Measurements from ENCODE around the gene GPR55. TPM values are rescaled to one million over a fixed set of nuclear protein-coding genes. Genes with fewer than 3 reads are reported as not detected.
"Not testable (repeated sequence)": the region's sequence is repeated elsewhere in the genome, so short reads cannot be mapped to it uniquely, and the experiment has no call there.

GPR55 gene
- total RNA-seq, 1 experiment from 2014 or later = 0.07 TPM

DNA sequence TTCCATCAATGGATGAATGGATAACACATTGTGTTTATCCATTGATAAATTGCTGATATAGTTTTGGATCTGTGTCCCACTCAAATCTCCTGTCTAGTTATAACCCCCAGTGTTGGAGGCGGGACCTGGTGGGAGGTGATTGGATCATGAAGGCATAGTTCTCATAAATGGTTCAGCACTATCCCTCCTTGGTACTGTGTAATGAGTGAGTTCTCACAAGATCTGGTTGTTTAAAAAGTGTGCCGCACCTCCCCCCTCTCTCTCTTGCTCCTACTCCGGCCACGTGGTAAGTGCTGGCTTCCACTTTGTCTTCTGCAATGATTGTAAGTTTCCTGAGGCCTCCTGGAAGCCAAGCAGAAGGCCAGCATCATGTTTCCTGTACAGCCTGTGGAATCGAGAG, 47.0 kb upstream of the GPR55 start:
- ATAC-seq = no peak

DNA sequence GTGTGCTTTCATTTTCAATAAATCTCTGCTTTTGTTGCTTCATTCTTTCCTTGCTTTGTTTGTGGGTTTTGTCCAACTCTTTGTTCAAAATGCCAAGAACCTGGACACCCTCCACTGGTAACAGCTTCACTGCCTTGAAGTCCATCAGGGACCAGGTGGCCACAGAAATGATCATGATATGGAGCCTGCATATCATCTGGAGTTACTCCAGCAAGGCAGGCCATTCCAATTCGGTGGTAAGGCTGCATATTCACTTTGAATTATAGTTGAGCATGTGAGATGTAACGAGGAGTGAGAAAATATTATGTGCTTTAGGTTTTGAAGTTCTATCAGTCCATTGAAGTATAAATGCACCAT, 44.6 kb upstream of the GPR55 start:
- Histone ChIP-seq H3K4me2 (ENCODE audit: low read length) (0 out of 2 replicates have a peak overlapping the region, but pooled peaks have one; percentile 22), H3K4me1 (ENCODE audit: insufficient read depth, low read length) (no peaks in the 10 kb centered on the region), H2AFZ (ENCODE audit: low read length) (no peak overlapping the region), H3F3A (ENCODE audit: low read length, unreplicated experiment) (no peaks in the 10 kb centered on the region), H3K79me2 (ENCODE audit: low read length) (no peaks in the 10 kb centered on the region), H3K9me3 (ENCODE audit: low read length) (no peaks in the 10 kb centered on the region), H3K4me3 (ENCODE audit: low read length) (no peak overlapping the region), H3K9me2 (replicated peaks; ENCODE audit: low read length) (no peaks in the 10 kb centered on the region), H3K27me3 (ENCODE audit: low read length) (no peaks in the 10 kb centered on the region), H4K20me1 (ENCODE audit: low read length) (no peaks in the 10 kb centered on the region), H3K9ac (ENCODE audit: low read length) (no peak overlapping the region), H3K36me3 (ENCODE audit: low read depth, low read length) (no peaks in the 10 kb centered on the region), H3K27ac (ENCODE audit: low read length) (no peak overlapping the region)
- intact Hi-C loops (cut with micrococcal nuclease) = no loop called here
- CTCF ChIA-PET = no interaction called here
- no peak for DNase-seq
- ATAC-seq = no peak
- TF ChIP-seq, protein P1, sequence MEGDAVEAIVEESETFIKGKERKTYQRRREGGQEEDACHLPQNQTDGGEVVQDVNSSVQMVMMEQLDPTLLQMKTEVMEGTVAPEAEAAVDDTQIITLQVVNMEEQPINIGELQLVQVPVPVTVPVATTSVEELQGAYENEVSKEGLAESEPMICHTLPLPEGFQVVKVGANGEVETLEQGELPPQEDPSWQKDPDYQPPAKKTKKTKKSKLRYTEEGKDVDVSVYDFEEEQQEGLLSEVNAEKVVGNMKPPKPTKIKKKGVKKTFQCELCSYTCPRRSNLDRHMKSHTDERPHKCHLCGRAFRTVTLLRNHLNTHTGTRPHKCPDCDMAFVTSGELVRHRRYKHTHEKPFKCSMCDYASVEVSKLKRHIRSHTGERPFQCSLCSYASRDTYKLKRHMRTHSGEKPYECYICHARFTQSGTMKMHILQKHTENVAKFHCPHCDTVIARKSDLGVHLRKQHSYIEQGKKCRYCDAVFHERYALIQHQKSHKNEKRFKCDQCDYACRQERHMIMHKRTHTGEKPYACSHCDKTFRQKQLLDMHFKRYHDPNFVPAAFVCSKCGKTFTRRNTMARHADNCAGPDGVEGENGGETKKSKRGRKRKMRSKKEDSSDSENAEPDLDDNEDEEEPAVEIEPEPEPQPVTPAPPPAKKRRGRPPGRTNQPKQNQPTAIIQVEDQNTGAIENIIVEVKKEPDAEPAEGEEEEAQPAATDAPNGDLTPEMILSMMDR (conservative IDR thresholded peaks at IDR 0.05; ENCODE audit: low read depth, low read length) = no peak
- TF ChIP-seq EZH2 (IDR thresholded peaks at IDR 0.05; ENCODE audit: low read length, unreplicated experiment) (no peak), EZH2phosphoT487 (IDR thresholded peaks at IDR 0.05; ENCODE audit: borderline replicate concordance, low read length) (no peak)
- POLR2A ChIA-PET (ENCODE audit: unreplicated experiment) = no interaction called here
- BruUV-seq (replicated peaks) = no TSS peak

More for the DNA sequence above, 47.0 kb upstream of the GPR55 start:
- intact Hi-C loops (cut with micrococcal nuclease) = no loop called here
- Histone ChIP-seq H3K4me2 (ENCODE audit: low read length) (no peak overlapping the region), H3F3A (ENCODE audit: low read length, unreplicated experiment) (no peaks in the 10 kb centered on the region), H3K27me3 (ENCODE audit: low read length) (no peaks in the 10 kb centered on the region; the same call in 1 of the 2 replicates), H4K20me1 (ENCODE audit: low read length) (no peaks in the 10 kb centered on the region), H3K4me1 (ENCODE audit: insufficient read depth, low read length) (no peaks in the 10 kb centered on the region), H3K9me2 (replicated peaks; ENCODE audit: low read length) (no peaks in the 10 kb centered on the region), H2AFZ (ENCODE audit: low read length) (no peak overlapping the region), H3K36me3 (ENCODE audit: low read depth, low read length) (no peaks in the 10 kb centered on the region), H3K9me3 (ENCODE audit: low read length) (no peaks in the 10 kb centered on the region), H3K9ac (ENCODE audit: low read length) (no peak overlapping the region), H3K4me3 (ENCODE audit: low read length) (no peak overlapping the region), H3K27ac (ENCODE audit: low read length) (no peak overlapping the region), H3K79me2 (ENCODE audit: low read length) (no peaks in the 10 kb centered on the region)
- TF ChIP-seq, protein P1 (conservative IDR thresholded peaks at IDR 0.05; ENCODE audit: low read depth, low read length) = no peak
- TF ChIP-seq EZH2 (IDR thresholded peaks at IDR 0.05; ENCODE audit: low read length, unreplicated experiment) (no peak), EZH2phosphoT487 (IDR thresholded peaks at IDR 0.05; ENCODE audit: borderline replicate concordance, low read length) (no peak)
- no peak for DNase-seq
- BruUV-seq (replicated peaks) = no TSS peak
- CTCF ChIA-PET = no interaction called here
- POLR2A ChIA-PET (ENCODE audit: unreplicated experiment) = no interaction called here

DNA sequence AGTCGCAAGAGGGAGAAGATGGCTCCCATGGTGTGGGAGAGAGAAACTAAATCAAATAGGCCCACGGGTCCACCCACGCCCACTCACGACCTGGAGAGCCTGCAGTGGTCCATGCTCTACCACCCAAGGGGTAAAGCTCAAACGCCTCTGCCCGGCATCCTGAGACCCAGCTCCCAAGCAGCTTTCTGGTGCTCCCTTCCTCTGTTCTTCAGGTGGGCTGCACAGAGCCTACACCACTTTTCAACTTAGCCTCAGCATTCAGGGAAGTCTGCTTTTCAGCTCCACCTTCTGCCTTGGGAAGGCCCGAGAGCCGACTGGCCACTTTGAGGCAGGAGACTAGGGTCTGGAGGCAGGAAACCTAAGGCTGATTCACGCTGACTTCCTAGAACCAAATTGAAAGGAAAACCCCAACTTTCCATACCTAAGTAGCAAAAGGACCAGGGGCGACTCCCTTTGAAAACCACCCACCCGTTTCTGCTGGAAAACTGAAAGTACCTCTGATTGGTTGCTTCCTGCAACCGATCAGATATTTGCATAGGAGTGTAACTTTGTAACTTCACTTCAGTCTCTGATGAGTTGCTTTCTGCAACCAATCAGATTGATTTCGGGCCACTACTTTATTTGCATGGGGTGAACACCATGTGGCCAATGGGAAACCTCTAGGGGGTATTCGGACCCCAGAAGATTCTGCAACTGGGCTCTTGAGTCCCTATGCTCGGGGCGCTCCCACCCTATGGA, 44.0 kb upstream of the GPR55 start:
- H3K27me3 ChIP-seq (ENCODE audit: low read length) = no peaks in the 10 kb centered on the region
- H3K27ac ChIP-seq (ENCODE audit: low read length) = no peak overlapping the region
- H3K79me2 ChIP-seq (ENCODE audit: low read length) = no peaks in the 10 kb centered on the region
- H3K9me3 ChIP-seq (ENCODE audit: low read length) = no peaks in the 10 kb centered on the region
- H3F3A ChIP-seq (ENCODE audit: low read length, unreplicated experiment) = no peaks in the 10 kb centered on the region
- H3K4me1 ChIP-seq (ENCODE audit: insufficient read depth, low read length) = no peaks in the 10 kb centered on the region
- no peak overlapping the region for H3K9ac ChIP-seq (ENCODE audit: low read length)
- H4K20me1 ChIP-seq (ENCODE audit: low read length) = no peaks in the 10 kb centered on the region
- BruUV-seq (replicated peaks) = no TSS peak
- H2AFZ ChIP-seq (ENCODE audit: low read length) = 0 out of 2 replicates have a peak overlapping the region, but pooled peaks have one; percentile 26
- ATAC-seq (no peak), DNase-seq (no peak)
- H3K9me2 ChIP-seq (replicated peaks; ENCODE audit: low read length) = no peaks in the 10 kb centered on the region
- intact Hi-C loops (cut with micrococcal nuclease) = no loop called here
- H3K4me3 ChIP-seq (ENCODE audit: low read length) = no peak overlapping the region
- H3K4me2 ChIP-seq (ENCODE audit: low read length) = 0 out of 2 replicates have a peak overlapping the region, but pooled peaks have one; percentile 22
- ChIA-PET POLR2A (ENCODE audit: unreplicated experiment) (no interaction called here), CTCF (no interaction called here)
- H3K36me3 ChIP-seq (ENCODE audit: low read depth, low read length) = no peaks in the 10 kb centered on the region
- no peak for TF ChIP-seq EZH2 (IDR thresholded peaks at IDR 0.05; ENCODE audit: low read length, unreplicated experiment)

DNA sequence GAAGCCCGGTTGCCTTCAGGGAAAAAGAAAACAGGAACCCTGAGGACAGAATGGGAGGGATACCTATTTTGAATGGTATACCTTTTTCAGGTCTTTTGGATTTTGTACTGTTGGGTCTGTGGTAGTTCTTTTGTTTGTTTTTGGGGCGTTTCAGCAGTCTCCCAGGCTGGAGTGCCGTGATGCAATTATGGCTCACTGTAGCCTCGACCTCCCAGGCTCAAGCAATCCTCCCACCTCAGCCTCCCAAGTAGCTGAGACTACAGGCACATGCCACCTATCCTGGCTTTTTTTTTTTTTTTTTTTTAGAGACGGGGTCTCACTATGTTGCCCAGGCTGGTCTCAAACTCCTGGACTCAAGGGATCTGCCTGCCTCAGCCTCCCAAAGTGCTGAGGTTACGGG, 43.3 kb upstream of the GPR55 start:
- H3K4me3 ChIP-seq (ENCODE audit: low read length); H2AFZ ChIP-seq (ENCODE audit: low read length); H3K9me3 ChIP-seq (ENCODE audit: low read length); DNase-seq; H3K4me1 ChIP-seq (ENCODE audit: insufficient read depth, low read length); POLR2A ChIA-PET (ENCODE audit: unreplicated experiment); H3F3A ChIP-seq (ENCODE audit: low read length, unreplicated experiment); BruUV-seq (replicated peaks); CTCF ChIA-PET; H3K79me2 ChIP-seq (ENCODE audit: low read length); H3K27ac ChIP-seq (ENCODE audit: low read length); H3K27me3 ChIP-seq (ENCODE audit: low read length); intact Hi-C loops (cut with micrococcal nuclease); H3K9me2 ChIP-seq (replicated peaks; ENCODE audit: low read length); H3K4me2 ChIP-seq (ENCODE audit: low read length); H4K20me1 ChIP-seq (ENCODE audit: low read length); ATAC-seq; H3K9ac ChIP-seq (ENCODE audit: low read length); H3K36me3 ChIP-seq (ENCODE audit: low read depth, low read length): not testable (repeated sequence)
